ENCODE data around the gene SLC35E4.
"Not testable (repeated sequence)": the region's sequence is repeated elsewhere in the genome, so short reads cannot be mapped to it uniquely, and the experiment has no call there.

Gene SLC35E4

GRCh38 chr22:30635273-30636225, at the start of gene SLC35E4:
SLC35E4 (plus strand) TSS chr22:30635781; CDS start chr22:30636451, 670 bp downstream.
- peak; percentile 90 to 99 (median 96) for DNase-seq (ENCODE audit: low read depth in 3 of 3, low spot score in 1 of 3)

GRCh38 chr22:30586414-30586813, 49.2 kb upstream of the SLC35E4 start:
- no peak for DNase-seq (ENCODE audit: low read depth in 3 of 3, low spot score in 1 of 3)

GRCh38 chr22:30591191-30591587, 44.4 kb upstream of the SLC35E4 start:
- no peak for DNase-seq (ENCODE audit: low read depth in 3 of 3, low spot score in 1 of 3)

GRCh38 chr22:30591588-30592359, 43.8 kb upstream of the SLC35E4 start, which contains the start of gene PES1:
PES1 (minus strand) TSS chr22:30591910; CDS start chr22:30591833, 77 bp downstream.
- DNase-seq (ENCODE audit: low read depth in 3 of 3, low spot score in 1 of 3): peak; percentile 83 to 93 (median 92)

GRCh38 chr22:30592360-30592713, 43.2 kb upstream of the SLC35E4 start:
- DNase-seq (ENCODE audit: low read depth in 3 of 3, low spot score in 1 of 3): not testable (repeated sequence)

- no peak for DNase-seq (ENCODE audit: low read depth in 3 of 3, low spot score in 1 of 3)
Measured at GRCh38 chr22:30596199-30596598, 39.4 kb upstream of the SLC35E4 start.

- no peak for DNase-seq (ENCODE audit: low read depth in 3 of 3, low spot score in 1 of 3)
Measured at GRCh38 chr22:30596886-30597285, 38.7 kb upstream of the SLC35E4 start.

GRCh38 chr22:30598986-30599385, 36.6 kb upstream of the SLC35E4 start:
- DNase-seq (ENCODE audit: low read depth in 3 of 3, low spot score in 1 of 3): no peak

GRCh38 chr22:30600921-30601320, 34.7 kb upstream of the SLC35E4 start:
- no peak for DNase-seq (ENCODE audit: low read depth in 3 of 3, low spot score in 1 of 3)

GRCh38 chr22:30601464-30601863, 34.1 kb upstream of the SLC35E4 start:
- no peak for DNase-seq (ENCODE audit: low read depth in 3 of 3, low spot score in 1 of 3)

- no peak for DNase-seq (ENCODE audit: low read depth in 3 of 3, low spot score in 1 of 3)
Measured at GRCh38 chr22:30602049-30602448, 33.5 kb upstream of the SLC35E4 start.

GRCh38 chr22:30603801-30604200, 31.8 kb upstream of the SLC35E4 start:
- no peak for DNase-seq (ENCODE audit: low read depth in 3 of 3, low spot score in 1 of 3)

GRCh38 chr22:30604723-30605122, 30.9 kb upstream of the SLC35E4 start:
- DNase-seq (ENCODE audit: low read depth in 3 of 3, low spot score in 1 of 3): no peak

GRCh38 chr22:30605449-30606110, 30.0 kb upstream of the SLC35E4 start:
- no peak for DNase-seq (ENCODE audit: low read depth in 3 of 3, low spot score in 1 of 3)

GRCh38 chr22:30606455-30607299, 28.9 kb upstream of the SLC35E4 start, which contains the start of gene TCN2:
TCN2 (plus strand) TSS chr22:30607174; CDS start chr22:30607332, 158 bp downstream.
- DNase-seq (ENCODE audit: low read depth in 3 of 3, low spot score in 1 of 3): no peak

- no peak for DNase-seq (ENCODE audit: low read depth in 3 of 3, low spot score in 1 of 3)
Measured at GRCh38 chr22:30607300-30607930, 28.2 kb upstream of the SLC35E4 start.

GRCh38 chr22:30607939-30608338, 27.6 kb upstream of the SLC35E4 start:
- no peak for DNase-seq (ENCODE audit: low read depth in 3 of 3, low spot score in 1 of 3)

- DNase-seq (ENCODE audit: low read depth in 3 of 3, low spot score in 1 of 3): no peak
Measured at GRCh38 chr22:30609260-30610185, 26.1 kb upstream of the SLC35E4 start.

- DNase-seq (ENCODE audit: low read depth in 3 of 3, low spot score in 1 of 3): no peak
Measured at GRCh38 chr22:30610299-30610698, 25.3 kb upstream of the SLC35E4 start.

All from stimulated activated CD4-positive, alpha-beta T cell treated with anti-CD3 and anti-CD28 coated beads, TNF-alpha, amount 100 ng/mL, for 1 hour (primary cell).